GM21360 (cell line): ENCODE data around the gene CETP.

Experiments used
- ATAC-seq: cut with Tn5 transposase; IDR thresholded peaks from one replicate; pipeline ENCODE4 v1.9.1; 2021; ENCODE audit warnings: mild to moderate bottlenecking, moderate library complexity; ENCODE audit not compliant: unreplicated experiment

The CETP gene

GRCh38 chr16:57016831-57017230 lies 55.1 kb downstream of the CETP start:
- ATAC-seq, result no peak

- ATAC-seq, result no peak
Measured at GRCh38 chr16:57017251-57017650, 55.5 kb downstream of the CETP start.

- no peak for ATAC-seq
Measured at GRCh38 chr16:57019746-57020145, 58.0 kb downstream of the CETP start.

- ATAC-seq, result no peak
Measured at GRCh38 chr16:57020651-57021050, 58.9 kb downstream of the CETP start.

- ATAC-seq, result no peak
Measured at GRCh38 chr16:57021757-57022156, 60.0 kb downstream of the CETP start.

DNA sequence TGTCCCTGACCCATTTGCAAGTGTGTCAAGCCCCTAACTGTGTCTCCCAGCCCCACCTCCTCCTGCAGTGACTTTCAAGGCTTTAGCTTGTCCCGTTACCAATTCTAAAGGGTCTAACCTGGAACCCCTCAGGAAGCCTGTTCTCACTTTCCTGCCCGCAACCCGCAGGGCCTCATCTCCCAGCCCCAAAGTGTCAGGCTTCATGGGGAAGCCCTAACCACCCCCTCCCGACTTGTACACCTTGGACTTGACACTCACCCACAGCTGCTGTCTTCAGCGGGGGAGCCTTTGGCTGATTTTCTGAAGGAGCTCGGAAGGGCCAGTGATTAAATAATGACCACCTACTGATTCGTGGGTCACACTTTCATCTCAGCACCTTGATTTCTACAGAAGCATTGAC lies 60.7 kb downstream of the CETP start:
- ATAC-seq, result no peak

- ATAC-seq, result no peak
Measured at GRCh38 chr16:57023541-57024249, 61.9 kb downstream of the CETP start.

DNA sequence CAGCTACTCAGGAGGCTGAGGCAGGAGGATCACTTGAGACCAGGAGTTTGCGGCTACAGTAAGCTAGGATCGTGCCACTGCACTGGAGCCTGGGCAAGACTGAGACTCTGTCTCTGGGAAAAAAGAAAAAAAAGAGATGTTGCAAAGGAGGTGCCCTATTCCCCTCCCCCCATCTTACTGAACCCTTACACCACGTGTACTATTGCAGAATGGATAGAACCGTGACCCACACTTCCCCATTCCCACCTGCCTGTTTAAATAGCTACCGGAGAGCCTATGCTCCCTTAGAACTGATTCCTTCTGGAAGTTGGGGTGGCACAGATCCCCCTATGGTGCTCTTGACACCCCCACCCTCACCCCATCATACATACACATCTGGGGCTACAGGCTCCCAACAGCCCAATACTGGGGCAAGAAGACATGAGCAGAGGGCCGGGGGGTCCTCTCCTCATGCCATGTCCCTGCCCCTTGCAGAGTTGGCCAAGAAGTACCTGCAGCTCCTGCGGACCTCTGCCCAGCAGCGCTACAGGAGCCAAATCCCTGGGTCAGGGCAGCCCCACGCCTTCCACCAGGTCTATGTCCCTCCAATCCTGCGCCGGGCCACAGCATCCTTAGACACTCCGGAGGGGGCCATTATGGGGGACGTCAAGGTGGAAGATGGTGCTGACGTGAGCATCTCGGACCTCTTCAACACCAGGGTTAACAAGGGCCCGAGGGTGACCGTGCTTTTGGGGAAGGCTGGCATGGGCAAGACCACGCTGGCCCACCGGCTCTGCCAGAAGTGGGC lies 63.3 kb downstream of the CETP start:
- no peak for ATAC-seq

- ATAC-seq, result no peak
Measured at GRCh38 chr16:57025941-57026777, 64.4 kb downstream of the CETP start.

DNA sequence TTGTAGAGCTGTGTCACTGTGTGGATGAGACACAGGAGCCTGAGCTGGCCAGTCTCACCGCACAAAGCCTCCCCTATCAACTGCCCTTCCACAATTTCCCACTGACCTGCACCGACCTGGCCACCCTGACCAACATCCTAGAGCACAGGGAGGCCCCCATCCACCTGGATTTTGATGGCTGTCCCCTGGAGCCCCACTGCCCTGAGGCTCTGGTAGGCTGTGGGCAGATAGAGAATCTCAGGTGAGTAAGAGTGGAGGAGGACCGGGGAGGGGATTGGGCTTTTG lies 65.0 kb downstream of the CETP start:
- ATAC-seq, result no peak

DNA sequence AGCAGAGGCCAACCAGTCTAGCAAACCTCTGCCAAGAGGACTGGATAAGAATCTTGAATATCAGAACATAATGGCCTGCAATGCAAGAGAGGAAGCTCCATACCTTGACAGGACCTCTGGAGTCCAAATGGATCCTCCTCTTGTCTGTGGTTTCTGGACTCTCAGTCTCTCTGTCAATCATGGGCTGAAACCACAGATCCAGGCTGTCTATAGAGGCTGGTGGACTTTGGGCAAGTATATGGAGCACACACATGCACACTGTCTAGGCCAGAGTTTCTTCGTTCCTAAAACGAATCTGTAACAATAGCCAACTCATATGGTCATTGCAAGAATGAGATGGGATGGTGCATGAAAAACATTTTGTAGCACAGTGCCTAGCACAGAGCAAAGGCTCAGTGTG lies 65.3 kb downstream of the CETP start:
- ATAC-seq, result no peak

DNA sequence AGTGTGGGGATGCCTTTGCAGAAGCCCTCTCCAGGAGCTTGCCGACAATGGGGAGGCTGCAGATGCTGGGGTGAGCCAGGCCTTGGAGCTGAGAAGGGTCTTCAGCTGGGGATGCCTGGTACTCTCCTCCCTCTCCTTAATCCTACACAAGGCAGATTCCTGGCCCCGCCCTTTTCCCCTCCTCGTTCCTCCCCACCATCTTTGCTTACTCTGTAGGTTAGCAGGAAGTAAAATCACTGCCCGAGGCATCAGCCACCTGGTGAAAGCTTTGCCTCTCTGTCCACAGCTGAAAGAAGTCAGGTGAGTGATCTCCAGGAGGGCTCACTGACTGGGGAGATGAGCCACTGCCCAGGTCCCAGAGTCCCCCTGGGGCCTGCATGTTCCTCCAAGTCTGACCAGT lies 66.3 kb downstream of the CETP start:
- no peak for ATAC-seq

- ATAC-seq, result no peak
Measured at GRCh38 chr16:57029161-57030160, 67.7 kb downstream of the CETP start.

DNA sequence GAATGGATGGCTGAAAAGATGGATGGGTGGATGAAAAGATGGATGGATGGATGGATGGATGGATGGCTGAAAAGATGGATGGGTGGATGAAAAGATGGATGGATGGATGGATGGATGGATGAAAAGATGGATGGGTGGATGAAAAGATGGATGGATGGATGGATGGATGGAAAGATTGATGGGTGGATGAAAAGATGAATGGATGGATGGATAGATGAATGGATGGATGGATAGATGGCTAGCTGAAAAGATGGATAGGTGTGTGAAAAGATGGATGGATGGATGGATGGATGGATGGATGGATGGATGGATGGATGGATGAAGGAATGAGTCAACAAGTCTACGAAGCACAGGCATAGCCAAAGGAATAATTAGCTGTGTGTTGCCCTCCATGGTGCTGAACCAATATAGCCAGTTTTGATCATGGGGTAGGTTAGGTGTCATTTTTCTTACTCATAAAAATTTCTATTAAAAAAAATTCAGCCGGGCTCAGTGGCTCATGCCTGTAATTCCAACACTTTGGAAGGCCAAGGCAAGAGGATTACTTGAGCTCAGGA lies 68.7 kb downstream of the CETP start:
- ATAC-seq, result no peak

DNA sequence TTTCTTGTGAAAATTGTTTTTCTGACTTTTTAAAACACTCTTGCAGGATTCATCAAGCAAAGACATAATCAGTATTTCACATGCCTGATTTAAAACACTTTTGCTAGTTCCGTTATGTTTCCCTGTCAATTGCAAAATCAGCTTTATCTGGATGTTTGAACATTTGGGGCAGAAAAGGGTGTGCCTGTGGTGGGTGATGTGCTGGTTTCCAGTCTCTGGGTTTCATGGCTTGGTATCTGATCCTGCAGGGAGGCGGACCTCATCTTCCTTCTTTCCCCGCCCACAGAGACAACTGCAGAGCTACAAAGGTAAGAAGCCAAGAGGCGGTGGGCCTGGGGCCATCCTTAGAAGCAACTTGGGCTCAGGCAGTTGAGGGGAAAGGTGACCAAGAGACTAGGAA lies 69.4 kb downstream of the CETP start:
- ATAC-seq, result no peak

GRCh38 chr16:57032346-57032745 lies 70.6 kb downstream of the CETP start:
- no peak for ATAC-seq

DNA sequence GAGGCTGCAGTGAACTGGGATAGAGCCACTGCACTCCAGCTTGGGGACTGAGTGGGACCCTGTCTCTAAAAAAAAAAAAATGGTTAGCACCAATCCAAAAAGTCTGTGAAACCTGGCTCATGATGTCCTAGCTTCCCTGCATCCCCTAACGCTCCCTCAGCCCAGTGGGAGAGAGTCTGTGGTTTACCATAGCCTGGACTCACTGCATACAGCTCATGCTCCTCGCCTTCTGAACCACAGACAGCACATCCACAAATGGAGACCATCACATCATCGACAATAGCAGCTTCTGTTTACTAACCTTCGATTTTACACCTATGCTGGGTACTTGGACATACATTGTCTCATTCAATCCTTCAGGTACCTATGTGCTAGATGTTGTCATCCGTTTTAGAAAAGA lies 71.2 kb downstream of the CETP start:
- ATAC-seq, result no peak
